GM21825 (cell line): Measurements from ENCODE around the gene CTCFL.

Source experiments
- ATAC-seq: cut with Tn5 transposase; IDR thresholded peaks from one replicate; pipeline ENCODE4 v1.9.1; 2021; ENCODE audit warnings: mild to moderate bottlenecking, moderate library complexity; ENCODE audit not compliant: unreplicated experiment

The CTCFL gene

DNA sequence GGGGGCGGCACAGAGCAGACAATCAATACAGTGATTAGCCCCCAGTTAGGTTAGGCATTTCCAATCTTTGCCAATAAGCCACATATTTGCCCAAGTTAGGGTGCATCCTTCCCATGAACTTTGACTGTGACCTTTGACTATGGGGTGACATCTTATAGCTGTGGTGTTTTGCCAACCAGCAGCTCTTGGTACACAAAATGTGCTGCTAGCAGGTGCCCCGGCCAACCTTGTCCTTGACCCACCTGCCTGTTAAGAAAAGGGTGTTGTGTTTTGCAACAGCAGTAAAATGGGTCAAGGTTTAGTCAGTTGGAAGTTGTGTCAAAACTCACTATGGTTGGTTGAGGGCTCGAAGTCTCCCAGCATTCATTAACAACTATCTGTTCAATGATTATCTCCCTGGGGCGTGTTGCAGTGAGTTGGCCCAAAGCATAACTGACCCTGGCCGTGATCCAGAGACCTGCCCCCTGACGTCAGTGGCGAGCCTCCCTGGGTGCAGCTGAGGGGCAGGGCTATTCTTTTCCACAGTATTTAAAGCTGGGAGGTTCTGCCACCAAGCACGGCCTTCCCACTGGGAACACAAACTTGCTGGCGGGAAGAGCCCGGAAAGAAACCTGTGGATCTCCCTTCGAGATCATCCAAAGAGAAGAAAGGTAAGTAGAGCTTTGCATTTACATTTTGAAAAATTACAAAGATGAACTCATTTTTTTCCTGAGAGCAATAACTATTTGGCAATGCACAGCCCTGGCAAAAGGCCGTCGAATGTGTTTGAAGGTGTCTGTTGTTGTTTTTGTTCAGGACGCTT, 35.8 kb upstream of the CTCFL start, which contains the start of gene PCK1:
PCK1 (plus strand) TSS at position 557 of the 802 bp plus-strand sequence. CDS start 302 bp downstream, outside the sequence.
- no peak for ATAC-seq

DNA sequence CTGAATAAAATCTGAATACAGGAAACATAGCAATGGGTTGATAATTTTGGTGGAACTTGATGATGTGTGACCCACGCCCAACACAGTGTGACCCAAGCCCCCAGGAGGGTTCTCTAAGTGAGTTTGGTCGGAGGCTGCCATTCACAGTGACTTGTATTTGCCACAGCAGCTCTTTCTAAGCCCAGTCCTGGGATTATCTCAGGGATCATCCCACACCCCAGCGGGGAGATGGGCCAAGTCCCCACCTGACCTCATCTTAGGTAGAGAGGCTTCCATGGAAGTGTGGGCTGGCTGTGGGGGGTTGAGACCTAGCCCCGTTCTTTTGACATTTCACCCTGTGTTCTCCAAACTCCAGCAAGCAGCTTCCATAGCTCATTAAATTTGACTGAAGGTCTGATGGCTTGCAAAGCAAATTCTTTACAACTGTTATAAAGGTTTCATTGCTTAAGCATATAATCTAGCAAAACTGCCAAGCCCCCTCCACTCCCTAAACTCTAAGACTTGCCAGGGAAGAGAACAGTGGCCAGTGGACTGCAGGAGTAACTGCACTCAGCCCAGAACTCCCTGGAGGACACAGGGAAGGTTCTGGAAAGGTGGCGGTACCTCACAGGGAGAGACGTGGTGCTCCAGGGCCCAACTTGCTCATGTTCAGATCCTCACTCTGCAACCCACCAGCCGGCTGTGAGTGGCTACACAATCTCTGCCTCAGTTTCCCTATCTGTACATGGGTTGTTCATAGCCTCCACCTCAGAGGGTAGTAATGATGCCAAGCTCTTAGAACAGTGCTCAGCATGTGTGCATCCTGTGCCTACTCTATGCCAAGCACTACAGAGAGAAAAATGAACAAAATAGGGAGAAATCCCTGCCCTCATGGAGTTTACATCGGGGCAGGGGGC, 35.0 kb upstream of the CTCFL start:
- ATAC-seq = no peak

DNA sequence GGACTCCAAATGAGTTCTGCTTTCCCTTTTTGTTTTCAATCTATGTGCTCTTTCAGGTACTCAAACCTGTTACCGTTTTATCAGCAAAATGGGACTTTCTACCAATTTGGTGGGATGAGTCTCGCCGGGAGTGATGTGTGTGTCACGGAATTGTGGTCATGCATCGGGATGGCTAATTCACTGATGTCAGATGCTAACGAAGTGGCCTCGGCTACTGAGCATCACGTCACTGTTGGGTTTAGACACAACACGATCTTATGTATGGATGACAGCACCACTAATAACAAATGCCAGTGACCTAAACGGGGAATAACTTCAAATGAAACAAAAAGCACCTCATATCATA, 34.3 kb upstream of the CTCFL start:
- no peak for ATAC-seq

DNA sequence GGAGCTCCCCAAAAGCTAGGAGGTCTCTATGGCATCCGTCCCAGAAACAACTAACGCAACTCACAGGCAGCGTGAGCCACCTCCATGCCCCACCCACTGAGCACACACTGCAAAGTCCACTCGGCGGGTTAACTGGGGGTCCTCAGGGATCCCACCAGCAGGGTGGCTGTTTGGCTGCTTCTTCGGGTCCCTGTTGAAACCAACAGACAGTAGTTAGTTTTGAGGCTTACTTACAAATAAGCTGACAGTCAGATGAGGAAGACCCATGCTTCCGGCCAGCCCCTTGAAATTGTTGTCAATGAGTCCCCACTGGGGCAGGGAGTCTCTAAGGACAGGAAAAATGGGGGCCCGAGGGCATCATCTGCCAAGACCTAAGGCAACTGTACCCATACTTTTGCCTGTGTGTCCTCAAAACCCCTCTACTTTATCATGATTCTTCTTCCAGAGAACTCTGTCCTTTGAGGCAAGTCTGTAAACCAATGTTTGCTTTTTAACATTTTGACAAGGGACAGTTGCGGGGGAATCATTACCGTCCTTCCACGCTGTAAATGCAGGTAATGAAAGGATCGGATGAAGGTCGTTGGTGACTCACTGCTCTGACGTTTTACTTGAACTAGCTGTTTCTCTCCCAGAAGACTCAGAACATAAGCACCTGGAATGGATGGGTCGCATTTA, 33.8 kb upstream of the CTCFL start:
- no peak for ATAC-seq

DNA sequence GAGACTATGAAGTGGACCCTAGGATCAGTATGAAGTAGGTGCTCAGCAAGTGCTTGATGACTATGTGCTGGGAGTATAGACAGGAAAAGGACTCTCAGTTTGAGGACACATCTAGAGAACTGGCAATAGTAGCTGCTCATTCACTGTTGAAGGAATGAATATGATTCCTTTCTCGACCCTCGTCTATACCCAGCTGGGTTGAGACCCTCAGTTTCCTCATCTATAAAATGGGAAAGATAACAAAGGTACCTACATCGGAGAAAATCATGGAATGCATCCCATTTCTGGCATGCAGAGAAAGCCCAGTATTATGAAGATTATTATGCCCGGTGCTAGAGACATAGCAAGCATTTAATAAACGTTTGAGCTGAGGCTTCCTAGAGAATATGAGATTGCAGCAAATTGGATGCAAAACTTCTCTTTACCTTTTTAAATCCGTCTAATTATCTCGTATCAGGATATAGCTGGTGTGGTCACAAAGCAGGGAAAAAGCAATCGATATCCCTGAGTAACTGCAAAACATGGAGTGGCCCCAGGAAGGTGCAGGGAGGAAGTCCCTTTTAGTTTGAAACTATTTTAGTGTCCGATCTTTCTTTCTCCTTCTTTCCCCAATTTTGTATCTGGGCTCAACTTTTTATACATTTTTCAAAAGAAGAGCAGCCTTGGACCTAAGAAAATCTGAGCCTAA, 33.1 kb upstream of the CTCFL start:
- no peak for ATAC-seq

DNA sequence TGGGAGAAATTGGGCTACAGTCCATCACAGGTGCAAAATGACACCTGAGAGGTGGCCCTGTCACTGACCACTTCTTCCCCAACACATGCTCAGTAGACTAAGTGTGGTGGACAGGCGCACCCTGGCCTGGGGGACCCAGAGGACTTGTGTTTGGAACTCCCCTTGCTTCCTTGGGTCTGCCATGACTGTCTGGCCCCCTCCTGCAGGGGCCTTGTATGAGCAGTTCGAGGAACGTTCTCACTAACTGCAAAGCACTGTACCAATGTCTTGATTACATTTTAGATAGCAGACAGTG, 32.0 kb upstream of the CTCFL start:
- ATAC-seq = no peak

DNA sequence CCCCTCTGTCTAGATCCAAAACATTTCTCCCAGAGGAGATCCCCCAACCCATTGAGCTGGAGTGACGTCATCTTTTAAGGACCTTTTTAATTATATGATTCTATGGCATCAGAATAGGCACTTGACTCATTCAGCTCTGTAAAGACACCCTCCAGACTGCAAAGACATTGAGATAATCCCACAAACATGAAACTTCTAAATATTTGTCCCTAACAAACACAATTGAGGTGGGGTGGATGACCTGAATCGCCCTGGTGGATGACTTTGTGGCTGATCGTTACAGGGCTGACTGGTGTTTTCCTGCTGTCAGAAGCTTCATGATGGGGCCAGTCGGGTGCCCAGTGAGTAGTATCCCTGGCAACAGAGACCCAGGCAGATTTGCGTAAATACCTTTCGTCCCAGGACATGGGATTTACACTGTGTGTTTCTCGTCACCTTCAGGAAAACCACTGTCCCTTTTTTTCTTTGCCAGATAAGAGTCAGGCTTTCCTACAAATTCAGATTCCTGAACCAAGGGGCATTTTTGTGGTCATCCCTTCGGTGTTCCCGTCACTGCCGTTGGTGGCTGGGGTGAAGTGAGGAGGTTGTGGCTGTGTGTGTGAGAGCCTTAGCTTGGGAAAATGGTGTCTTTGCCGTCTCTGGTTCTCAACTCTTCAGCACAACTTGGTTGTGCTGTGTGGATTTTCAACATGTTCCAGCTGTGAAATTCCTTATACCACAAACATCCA, 30.7 kb upstream of the CTCFL start:
- no peak for ATAC-seq

DNA sequence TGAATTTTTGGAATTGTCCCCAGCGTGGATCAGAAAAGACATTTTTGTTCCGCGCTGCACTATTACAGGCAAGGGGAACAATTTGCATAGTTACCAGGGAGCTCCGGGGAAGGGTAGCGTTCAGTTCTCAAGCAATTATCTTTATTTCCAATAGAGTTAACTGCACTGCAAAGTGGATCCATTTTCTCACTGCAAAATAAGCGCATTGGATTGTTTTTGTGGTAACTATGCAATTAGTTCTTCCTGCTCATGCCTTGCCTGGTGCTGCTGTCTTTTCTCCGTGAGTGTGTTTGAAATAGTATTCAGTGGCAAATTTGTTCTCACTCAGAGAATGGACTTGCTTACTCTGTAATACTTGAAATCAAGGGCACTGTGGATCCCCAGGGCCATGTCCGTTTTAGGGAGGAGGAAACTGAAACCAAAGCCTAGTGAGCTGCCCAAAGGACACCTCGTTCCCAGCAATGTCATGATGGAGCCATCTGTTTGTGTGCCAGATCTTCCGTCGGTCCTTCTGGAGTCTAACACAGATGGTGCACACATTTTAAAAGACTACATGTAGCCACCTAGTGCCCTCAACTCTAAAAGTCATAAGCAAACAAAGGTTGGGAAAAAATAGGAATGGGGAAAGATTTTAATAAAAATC, 28.6 kb upstream of the CTCFL start:
- no peak for ATAC-seq

DNA sequence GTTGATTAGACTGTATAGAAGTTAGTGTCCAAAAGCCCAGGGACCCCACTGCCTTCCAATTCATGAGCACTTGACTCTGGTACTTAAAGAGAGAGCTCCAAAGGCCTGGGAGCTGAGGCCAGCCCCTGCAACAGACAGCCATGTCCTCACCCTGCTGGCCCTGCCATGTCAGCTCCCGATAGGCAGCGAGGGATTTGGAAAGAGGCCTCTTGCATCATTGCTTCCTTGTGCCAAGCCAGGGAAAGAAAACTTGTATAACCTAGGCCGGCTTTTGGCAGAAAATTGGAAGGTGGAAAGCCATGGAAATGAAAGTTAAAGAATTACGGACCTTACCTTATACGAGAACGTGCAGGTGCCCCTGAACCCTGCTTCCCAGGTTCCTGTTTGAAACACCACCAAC, 27.5 kb upstream of the CTCFL start:
- ATAC-seq = no peak

DNA sequence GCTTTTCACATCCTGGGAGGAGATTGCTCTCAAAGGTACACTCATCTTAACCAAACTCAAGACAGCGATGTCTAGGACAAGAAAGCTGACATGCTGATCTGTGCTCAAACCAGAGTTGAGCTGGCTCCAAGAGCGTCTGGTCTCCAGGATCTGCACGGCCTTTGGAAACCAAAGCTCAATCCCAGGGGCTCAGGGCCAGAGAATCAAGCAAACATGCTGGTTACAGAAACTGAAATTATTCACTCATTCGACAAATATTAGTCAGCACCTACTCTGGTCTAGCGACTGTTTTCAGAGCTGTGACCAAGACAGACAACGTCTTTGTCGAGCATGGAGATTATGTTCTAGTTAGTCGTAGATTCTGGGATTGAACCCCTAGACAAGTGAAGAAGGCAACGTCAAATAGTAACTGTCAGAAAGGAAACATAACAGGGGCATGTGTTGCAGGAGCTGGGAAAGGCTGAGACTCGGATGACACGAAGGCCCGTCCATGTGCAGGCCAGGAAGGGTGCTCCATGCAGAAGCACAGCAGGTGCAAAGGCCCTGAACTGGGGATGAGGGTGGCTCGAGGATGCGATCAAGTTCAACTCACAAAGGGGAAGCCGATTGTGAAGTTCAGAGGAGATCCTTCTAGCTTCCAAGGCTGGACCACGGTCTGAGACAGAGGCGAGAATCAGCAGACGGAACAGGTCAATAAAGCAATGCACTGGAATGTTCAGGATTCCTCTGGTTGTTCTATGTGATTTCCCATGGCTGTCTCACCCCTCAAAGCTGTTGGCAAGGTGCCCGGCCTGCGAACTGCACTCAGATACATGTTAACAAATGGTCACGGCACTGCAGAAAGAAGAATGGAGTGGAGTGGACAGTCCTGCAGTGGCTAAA, 23.5 kb upstream of the CTCFL start:
- ATAC-seq = no peak

DNA sequence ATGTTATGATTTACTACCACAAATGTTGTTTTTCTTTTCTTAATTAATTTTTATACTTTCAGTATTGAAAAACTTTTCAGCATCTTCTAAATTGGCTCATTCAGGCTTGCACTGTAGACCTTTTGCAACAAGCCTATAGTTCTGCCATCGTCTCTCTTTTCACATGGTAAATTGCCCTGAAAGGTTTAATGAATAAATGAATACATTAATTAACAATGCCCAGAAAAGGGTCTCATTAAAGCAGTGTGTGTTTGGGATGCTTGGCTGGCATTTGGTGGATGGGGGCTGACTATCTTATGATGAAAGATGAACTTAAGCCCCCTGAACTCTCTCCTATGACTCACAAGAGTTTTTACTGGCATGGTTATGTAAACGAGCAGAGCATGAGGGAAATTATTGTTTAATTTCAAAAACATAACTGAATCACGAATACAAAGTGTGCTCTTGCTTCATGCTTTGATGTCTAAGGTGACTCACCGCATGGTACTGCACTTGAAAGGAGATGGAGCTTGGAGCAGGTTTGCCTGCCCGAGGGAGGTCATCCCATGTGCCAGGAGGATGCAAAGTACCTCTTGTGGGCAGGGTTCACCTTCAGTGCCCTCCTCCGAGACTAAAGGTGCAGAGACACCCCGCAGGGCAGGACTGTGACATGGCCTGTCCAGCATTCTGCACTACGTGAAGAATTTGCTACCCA, 22.2 kb upstream of the CTCFL start:
- no peak for ATAC-seq

DNA sequence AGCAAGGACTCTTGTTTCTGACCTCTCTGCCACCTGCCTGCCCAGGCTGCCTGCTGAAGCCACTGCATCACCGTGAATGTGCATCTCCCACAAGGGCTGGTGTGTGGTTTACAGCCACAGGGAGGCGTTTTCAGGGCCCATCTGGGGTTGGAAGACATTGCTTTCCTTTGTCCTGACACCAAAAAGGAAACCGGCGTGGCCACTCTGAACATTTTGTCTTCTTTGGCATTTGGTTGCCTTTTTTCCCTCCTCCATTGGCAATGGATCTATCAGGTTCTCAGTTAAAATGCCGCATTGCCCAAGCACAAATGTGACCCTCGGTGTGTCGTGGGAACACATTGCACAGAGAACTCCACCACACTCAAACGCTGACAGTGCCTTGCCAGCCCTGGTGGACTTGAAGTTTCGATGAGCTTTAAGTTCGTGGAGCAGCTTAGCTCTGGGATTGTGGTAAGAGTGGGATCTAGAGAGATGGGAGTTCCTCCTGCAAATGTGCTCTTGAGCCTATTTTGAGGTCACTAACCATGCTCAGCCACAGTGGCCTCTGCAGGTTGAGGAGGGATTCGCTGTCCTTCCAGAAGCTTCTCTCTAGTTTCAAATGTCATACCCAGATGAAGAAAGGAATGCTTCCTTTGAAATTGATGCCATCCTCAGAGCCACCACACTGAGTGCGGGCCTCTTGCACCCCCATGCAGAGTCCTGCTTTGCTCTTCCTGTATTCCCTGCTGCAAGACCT, 21.2 kb upstream of the CTCFL start:
- ATAC-seq = no peak

DNA sequence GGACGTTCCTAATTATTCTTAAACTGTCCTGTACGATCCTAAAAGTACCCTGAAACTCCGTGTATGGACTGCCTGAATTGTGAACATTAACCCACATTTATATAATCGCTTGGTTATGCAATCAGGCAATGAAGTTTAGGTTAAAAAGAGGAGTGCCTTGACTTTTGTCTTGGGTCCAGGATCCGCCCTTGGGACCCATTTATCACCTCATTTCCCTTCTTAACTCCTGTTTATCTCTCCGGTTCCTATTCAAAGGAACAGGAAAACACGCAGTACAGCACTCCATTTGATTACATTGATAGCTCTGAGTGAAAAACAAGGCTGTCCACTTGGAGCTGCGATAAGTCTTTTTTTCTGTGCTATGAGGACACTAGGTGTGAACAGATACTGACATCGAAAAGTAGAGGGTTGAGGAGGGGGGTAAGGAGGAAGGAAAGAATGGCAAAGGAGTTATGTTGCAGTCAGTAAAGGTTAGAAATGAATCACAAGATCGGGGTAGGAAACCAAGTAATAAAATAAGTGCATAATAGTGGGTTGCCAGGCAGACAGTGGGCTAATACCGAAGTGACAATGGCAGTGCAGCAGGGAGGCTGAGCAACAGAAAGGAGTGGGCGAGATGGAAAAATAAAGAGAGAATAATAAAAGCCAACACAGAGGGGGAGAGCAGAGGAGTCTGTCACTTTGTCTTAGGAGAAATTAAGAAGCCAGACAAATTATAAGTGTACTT, 20.1 kb upstream of the CTCFL start:
- ATAC-seq = no peak

DNA sequence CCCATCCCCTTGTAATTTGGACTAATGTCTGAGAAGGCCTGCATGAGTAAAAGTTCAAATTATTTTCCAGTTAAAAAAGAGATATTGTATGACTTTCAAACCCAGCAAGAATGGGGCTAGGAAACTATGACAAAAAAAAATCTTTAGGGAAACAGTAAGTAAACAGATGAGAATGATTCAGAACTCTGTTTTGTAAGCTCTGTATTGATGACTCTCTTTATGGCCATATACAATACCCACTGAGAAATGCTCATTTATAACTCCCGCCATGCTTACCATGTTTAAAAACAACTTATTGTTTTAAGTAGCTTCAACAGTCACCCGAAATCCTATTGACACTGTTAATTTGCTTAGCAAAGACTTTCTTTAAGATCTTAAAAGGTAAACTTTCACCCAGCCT, 18.8 kb upstream of the CTCFL start:
- no peak for ATAC-seq

DNA sequence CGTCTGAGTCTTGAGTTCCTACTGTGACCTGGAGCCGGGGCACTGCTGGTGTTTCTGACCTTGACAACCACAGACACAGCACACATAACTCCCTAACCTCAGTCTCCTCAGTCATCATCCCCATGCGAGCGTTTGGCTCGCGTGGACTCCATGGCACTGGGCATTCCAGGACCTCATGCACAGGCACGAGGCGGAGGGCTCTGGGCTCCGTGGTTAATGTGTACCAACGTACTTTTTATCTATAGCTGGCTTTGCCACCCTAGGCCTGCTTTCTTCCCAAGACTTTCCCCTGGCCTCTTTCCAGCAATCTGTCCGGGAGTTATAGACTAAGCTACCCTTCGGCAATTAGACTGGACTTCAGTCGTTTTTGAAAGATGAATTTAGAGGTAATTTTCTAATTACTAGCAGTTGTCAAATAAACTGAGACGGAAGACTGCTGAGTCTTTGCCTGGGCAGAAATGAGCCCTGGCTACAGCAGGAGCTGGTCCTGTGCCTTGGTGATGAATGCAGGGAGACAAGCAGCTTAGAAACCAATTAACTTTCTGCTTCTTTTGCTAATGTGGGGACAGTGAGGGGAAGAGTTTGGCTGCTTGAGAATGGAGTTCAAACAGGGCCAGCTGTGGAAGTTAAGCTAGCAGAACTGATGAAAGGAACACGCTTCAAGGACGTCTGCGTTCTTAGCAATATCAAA, 16.1 kb upstream of the CTCFL start:
- ATAC-seq = no peak

DNA sequence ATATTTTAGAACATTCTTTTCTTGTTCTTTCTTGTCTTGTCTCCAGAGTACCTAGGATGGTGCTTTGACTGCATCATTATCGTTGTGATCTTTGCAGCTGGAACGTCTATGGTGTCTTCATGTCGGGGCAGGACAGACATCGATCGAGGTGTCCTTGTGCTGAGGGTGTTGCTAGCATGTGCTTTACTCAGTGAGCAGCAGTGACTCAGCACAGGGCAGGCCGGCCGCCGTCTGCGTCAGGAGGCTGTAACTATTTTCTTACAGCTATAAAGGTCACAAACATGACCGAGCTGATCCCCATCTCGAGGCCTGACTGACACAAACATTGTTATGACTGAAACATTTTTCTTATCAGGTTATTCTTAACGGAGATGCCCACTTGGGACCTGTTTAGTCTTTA, 14.9 kb upstream of the CTCFL start:
- no peak for ATAC-seq

DNA sequence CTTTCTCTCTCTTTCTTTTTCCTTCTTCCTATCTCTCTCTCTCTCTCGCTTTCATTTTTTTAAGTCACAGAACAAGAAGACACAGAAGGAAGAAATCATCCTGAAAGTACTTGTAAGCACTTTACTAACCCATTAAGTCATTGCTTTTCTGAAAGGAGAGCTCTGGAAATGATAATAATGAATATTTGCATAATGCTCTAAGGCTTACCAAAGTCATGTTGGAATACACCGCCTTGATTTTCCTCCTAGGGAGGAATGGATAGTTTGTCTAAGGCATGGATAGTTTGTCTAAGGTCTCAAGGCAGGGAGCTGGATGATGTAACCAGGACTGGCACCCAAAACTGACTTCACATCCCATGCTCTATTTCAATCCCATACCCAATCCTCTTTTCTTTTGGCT, 12.9 kb upstream of the CTCFL start:
- ATAC-seq = no peak
